GM12892 (cell line): ENCODE results near the gene MPST.

ENCODE experiments used
- DNase-seq: peaks from one replicate; pipeline ENCODE4 v3.0.0; 2011; ENCODE audit not compliant: insufficient read length
- FAIRE-seq: peaks from 2 replicates; lab custom pipeline; 2011; peaks lifted over from hg19 to GRCh38; lab: Jason Lieb, UNC
- POLR2A ChIP-seq: IDR thresholded peaks from 2 replicates; pipeline ENCODE4 v1.6.1; 2011; ENCODE audit warnings: low read depth, low read length, control low read depth
- POLR2AphosphoS5 ChIP-seq: IDR thresholded peaks from 2 replicates; pipeline ENCODE4 v1.6.1; 2011; ENCODE audit warnings: low read depth, low read length, control low read depth
- TAF1 ChIP-seq: IDR thresholded peaks from 2 replicates; pipeline ENCODE4 v1.6.1; 2011; ENCODE audit warnings: low read depth, mild to moderate bottlenecking, control low read depth, low read length, borderline replicate concordance

The MPST gene

GRCh38 chr22:37052386-37053309, 33.1 kb downstream of the MPST start:
- FAIRE-seq = no peak
- no peak for DNase-seq
- TF ChIP-seq POLR2A = no peak
- TF ChIP-seq TAF1 = no peak
- TF ChIP-seq POLR2AphosphoS5 = no peak

- FAIRE-seq = no peak
- no peak for DNase-seq
- TF ChIP-seq TAF1 (no peak), POLR2A (no peak), POLR2AphosphoS5 (no peak)
Measured at GRCh38 chr22:37053310-37054055, 33.9 kb downstream of the MPST start.

- DNase-seq = no peak
- TF ChIP-seq TAF1 (no peak), POLR2AphosphoS5 (no peak), POLR2A (no peak)
- FAIRE-seq = no peak
Measured at GRCh38 chr22:37054056-37054395, 34.5 kb downstream of the MPST start.

GRCh38 chr22:37054600-37055365, 35.2 kb downstream of the MPST start:
- FAIRE-seq (no peak), DNase-seq (no peak)
- TF ChIP-seq POLR2A (no peak), POLR2AphosphoS5 (no peak), TAF1 (no peak)

- TF ChIP-seq TAF1 (no peak), POLR2AphosphoS5 (no peak), POLR2A (no peak)
- no peak for DNase-seq
- no peak for FAIRE-seq
Measured at GRCh38 chr22:37056246-37056645, 36.7 kb downstream of the MPST start.

- DNase-seq = no peak
- FAIRE-seq = no peak
- TF ChIP-seq TAF1 (no peak), POLR2AphosphoS5 (no peak), POLR2A (no peak)
Measured at GRCh38 chr22:37057226-37057625, 37.7 kb downstream of the MPST start.

GRCh38 chr22:37057796-37058510, 38.4 kb downstream of the MPST start:
- TF ChIP-seq TAF1 (no peak), POLR2A (no peak), POLR2AphosphoS5 (no peak)
- FAIRE-seq (no peak), DNase-seq (no peak)

GRCh38 chr22:37058917-37059701, 39.6 kb downstream of the MPST start:
- DNase-seq = no peak
- no peak for FAIRE-seq
- TF ChIP-seq POLR2AphosphoS5 (no peak), TAF1 (no peak), POLR2A (no peak)

- FAIRE-seq = no peak
- DNase-seq = no peak
- no peak for TF ChIP-seq TAF1
- no peak for TF ChIP-seq POLR2AphosphoS5
- TF ChIP-seq POLR2A = no peak
Measured at GRCh38 chr22:37059876-37060449, 40.4 kb downstream of the MPST start.
